Astrocyte (in vitro differentiated cells and primary cell): ENCODE data around the gene OSBPL3. TPM values are rescaled to one million over a fixed set of nuclear protein-coding genes. Genes with fewer than 3 reads are reported as not detected.

Source experiments
- DNase-seq: peaks from one replicate; pipeline ENCODE4 v3.0.0-alpha.2; 2010; ENCODE audit warnings: low read depth
- FAIRE-seq: peaks from 2 replicates; lab custom pipeline; 2011; peaks lifted over from hg19 to GRCh38; lab: Jason Lieb, UNC
- H2AFZ ChIP-seq: 2 replicates; pipeline ENCODE4 v1.6.0; 2012; ENCODE audit warnings: low read depth, low read length, inconsistent platforms
- H3K27ac ChIP-seq: 2 replicates; pipeline ENCODE4 v1.5.1; 2011; ENCODE audit warnings: low read depth, low read length, inconsistent platforms
- H3K27me3 ChIP-seq: 2 replicates; pipeline ENCODE4 v1.6.0; 2011; ENCODE audit warnings: low read length, inconsistent platforms; ENCODE audit not compliant: insufficient read depth
- H3K36me3 ChIP-seq: 2 replicates; pipeline ENCODE4 v1.5.1; 2011; ENCODE audit warnings: low read length, inconsistent platforms; ENCODE audit not compliant: insufficient read depth
- H3K4me1 ChIP-seq: 2 replicates; pipeline ENCODE4 v1.5.1; 2011; ENCODE audit warnings: low read length, inconsistent platforms; ENCODE audit not compliant: insufficient read depth
- H3K4me2 ChIP-seq: 2 replicates; pipeline ENCODE4 v1.6.0; 2012; ENCODE audit warnings: low read length, inconsistent platforms
- H3K4me3 ChIP-seq: 2 replicates; pipeline ENCODE4 v1.5.1; 2011; ENCODE audit warnings: low read depth, mild to moderate bottlenecking, low read length, inconsistent platforms; ENCODE audit not compliant: insufficient read depth
- H3K79me2 ChIP-seq: 2 replicates; pipeline ENCODE4 v1.6.0; 2012; ENCODE audit warnings: mild to moderate bottlenecking, low read length, inconsistent platforms; ENCODE audit not compliant: insufficient read depth
- H3K9ac ChIP-seq: 2 replicates; pipeline ENCODE4 v1.6.0; 2012; ENCODE audit warnings: mild to moderate bottlenecking, low read length, inconsistent platforms
- H3K9me3 ChIP-seq: 2 replicates; pipeline ENCODE4 v1.5.1; 2012; ENCODE audit warnings: low read depth, mild to moderate bottlenecking, low read length, inconsistent platforms; ENCODE audit not compliant: insufficient read depth
- H4K20me1 ChIP-seq: 2 replicates; pipeline ENCODE4 v1.6.0; 2012; ENCODE audit warnings: low read length, inconsistent platforms; ENCODE audit not compliant: insufficient read depth
- H3K27ac Mint-ChIP-seq: one replicate; pipeline ENCODE4 v1.8.0; 2021; ENCODE audit warnings: mild to moderate bottlenecking, mixed read lengths; ENCODE audit not compliant: unreplicated experiment
- H3K27me3 Mint-ChIP-seq: one replicate; pipeline ENCODE4 v1.8.0; 2021; ENCODE audit warnings: low read depth, mixed read lengths; ENCODE audit not compliant: unreplicated experiment
- H3K36me3 Mint-ChIP-seq: one replicate; pipeline ENCODE4 v1.8.0; 2021; ENCODE audit warnings: low read depth, mixed read lengths; ENCODE audit not compliant: unreplicated experiment
- H3K4me1 Mint-ChIP-seq: one replicate; pipeline ENCODE4 v1.8.0; 2021; ENCODE audit warnings: low read depth, mixed read lengths; ENCODE audit not compliant: unreplicated experiment
- H3K4me3 Mint-ChIP-seq: one replicate; pipeline ENCODE4 v1.8.0; 2021; ENCODE audit warnings: mild to moderate bottlenecking, moderate library complexity, mixed read lengths; ENCODE audit not compliant: unreplicated experiment
- H3K9me3 Mint-ChIP-seq: one replicate; pipeline ENCODE4 v1.8.0; 2021; ENCODE audit warnings: mild to moderate bottlenecking, mixed read lengths; ENCODE audit not compliant: unreplicated experiment
- CTCF ChIP-seq: IDR thresholded peaks from 2 replicates; pipeline ENCODE4 v1.5.1; 2011; ENCODE audit warnings: low read depth, mild to moderate bottlenecking, inconsistent platforms, low read length, moderate library complexity; ENCODE audit not compliant: insufficient read depth
- EZH2 ChIP-seq: IDR thresholded peaks from 2 replicates; pipeline ENCODE4 v1.6.1; 2012; ENCODE audit warnings: mild to moderate bottlenecking, low read length, inconsistent platforms; ENCODE audit not compliant: insufficient read depth
- total RNA-seq: library from RNA; stranded (reverse); gene quantifications from 2 replicates; pipeline ENCODE4 v1.2.1, GENCODE V29; 2021

OSBPL3 gene
- total RNA-seq, 1 donor from 2014 or later: 62.9 TPM

DNA sequence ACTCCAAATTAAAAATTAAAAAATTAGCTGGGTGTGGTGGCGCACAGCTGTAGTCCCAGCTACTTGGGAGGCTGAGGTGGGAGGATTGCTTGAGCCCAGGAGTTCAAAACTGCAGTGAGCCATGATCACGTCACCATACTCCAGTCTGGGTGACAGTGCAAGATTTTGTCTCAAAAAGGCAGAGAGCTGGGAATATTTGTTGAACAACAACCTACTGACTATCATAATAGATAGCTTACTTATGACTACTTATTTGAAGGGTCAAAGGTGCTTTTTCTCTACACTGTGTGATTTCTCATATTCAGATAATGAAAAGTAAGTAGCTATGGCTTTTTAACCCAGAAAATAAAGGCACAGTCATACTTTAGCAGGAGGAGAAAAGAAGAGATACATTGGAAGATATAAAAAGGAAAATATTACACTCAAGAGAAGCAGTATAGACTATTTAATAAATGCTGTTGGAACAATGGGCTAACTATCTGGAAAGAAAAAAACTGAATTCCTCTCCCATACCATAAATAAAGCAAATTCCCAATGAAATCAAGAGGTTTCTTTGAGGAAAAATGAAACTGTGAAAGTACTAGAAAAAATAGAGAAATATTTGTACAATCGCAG lies 229.4 kb downstream of the OSBPL3 start:
- no peak for DNase-seq
- Mint-ChIP-seq H3K36me3 (peaks cover 13% of the 10 kb centered on the region), H3K4me3 (no peak overlapping the region), H3K27ac (no peak overlapping the region), H3K27me3 (no peaks in the 10 kb centered on the region), H3K9me3 (no peaks in the 10 kb centered on the region), H3K4me1 (peaks cover 12% of the 10 kb centered on the region)
- Histone ChIP-seq H3K27ac (no peak overlapping the region), H3K36me3 (peaks cover 3% of the 10 kb centered on the region), H3K4me3 (no peak overlapping the region), H2AFZ (no peak overlapping the region), H3K27me3 (no peaks in the 10 kb centered on the region), H3K9ac (no peak overlapping the region), H3K4me1 (peaks cover 10% of the 10 kb centered on the region), H3K9me3 (no peaks in the 10 kb centered on the region), H3K4me2 (no peak overlapping the region), H3K79me2 (no peaks in the 10 kb centered on the region), H4K20me1 (no peaks in the 10 kb centered on the region)
- TF ChIP-seq EZH2: no peak
- TF ChIP-seq CTCF: no peak
- no peak for FAIRE-seq

GRCh38 chr7:24748521-24748920 lies 231.5 kb downstream of the OSBPL3 start:
- Histone ChIP-seq H3K9me3 (no peaks in the 10 kb centered on the region), H2AFZ (no peak overlapping the region), H3K4me2 (no peak overlapping the region), H3K36me3 (peaks cover 3% of the 10 kb centered on the region), H3K9ac (no peak overlapping the region), H4K20me1 (no peaks in the 10 kb centered on the region), H3K27ac (no peak overlapping the region), H3K4me3 (no peak overlapping the region), H3K4me1 (peaks cover 5% of the 10 kb centered on the region), H3K27me3 (no peaks in the 10 kb centered on the region), H3K79me2 (no peaks in the 10 kb centered on the region)
- Mint-ChIP-seq H3K27me3 (no peaks in the 10 kb centered on the region), H3K9me3 (no peaks in the 10 kb centered on the region), H3K4me1 (peaks cover 3% of the 10 kb centered on the region), H3K4me3 (no peak overlapping the region), H3K27ac (no peak overlapping the region), H3K36me3 (peaks cover 25% of the 10 kb centered on the region)
- no peak for FAIRE-seq
- no peak for DNase-seq
- no peak for TF ChIP-seq CTCF
- TF ChIP-seq EZH2: no peak

Other genes with a start within 250 kb of the OSBPL3 start
- gene GSDME, start 222.7 kb downstream of the OSBPL3 start, total RNA-seq: 25.0 and 27.7 TPM in 2 replicates
- 118 and 143 TPM in 2 replicates for gene CYCS, start 145.1 kb upstream of the OSBPL3 start, total RNA-seq
- not detected in 2 replicates for gene NPVF, start 248.3 kb upstream of the OSBPL3 start, total RNA-seq